Measurements from ENCODE around the gene MLPH.

MLPH gene

DNA sequence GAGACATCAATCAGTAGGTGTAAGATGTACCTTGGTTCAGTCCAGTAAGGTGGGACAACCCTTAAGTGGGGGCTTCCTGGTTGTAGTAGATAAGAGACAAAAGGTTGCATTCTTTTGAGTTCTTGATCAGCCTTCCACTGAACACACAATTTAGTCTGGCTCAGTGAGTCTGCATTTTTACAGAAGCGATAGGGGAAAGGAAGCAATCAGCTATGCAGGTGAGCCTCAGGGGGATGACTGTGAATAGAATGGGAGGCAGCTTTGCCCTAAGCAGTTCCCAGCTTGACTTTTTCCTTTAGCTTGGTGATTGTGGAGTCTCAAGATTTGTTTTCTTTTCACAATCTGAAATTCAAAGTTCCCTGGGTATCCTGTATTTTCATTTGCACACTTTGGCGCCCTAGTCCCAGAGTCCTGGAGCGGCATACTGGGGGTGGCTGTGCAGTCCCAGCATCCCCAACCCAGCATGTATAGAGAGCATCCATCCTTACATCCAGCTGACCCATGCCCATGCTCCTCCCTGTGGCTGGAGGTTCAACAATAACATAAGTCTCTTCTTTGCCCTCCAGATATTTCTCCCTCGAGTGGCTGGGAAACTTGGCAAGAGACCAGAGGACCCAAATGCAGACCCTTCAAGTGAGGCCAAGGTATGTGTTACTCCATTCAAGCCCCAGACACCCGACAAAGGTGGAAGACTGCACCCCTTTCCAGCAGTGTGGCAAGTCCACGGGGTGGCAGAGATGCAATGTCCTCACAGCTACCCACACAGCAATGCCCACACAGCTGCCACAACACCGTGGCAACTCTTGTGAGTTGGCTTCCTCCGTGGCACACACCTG, 59.2 kb downstream of the MLPH start:
- no peak for DNase-seq (ENCODE audit: low read depth in 2 of 2)

DNA sequence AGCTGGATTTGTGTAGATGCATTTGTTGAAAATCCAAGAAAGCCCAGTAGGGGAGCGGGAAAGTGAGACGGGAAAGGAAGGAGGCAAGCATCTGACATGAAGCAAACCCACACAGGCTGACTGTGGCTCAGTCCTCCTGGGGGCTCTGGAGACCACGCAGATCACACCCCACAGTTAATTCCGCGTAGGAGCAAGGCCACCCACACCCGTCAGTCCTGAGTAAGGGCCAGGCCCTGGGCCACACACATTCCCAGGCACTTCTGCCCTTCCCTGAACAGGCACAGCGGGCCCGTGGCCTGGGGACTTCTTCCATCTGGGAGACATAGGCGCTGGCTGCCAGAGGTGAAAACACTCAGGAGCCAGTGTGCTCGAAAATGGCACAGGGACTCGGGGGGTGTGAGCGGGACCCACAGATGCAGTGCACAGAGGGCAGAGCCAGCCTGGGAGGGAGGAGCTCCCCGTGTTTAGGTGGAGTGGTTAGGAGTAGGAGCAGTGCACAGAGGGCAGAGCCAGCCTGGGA, 59.9 kb downstream of the MLPH start:
- DNase-seq (ENCODE audit: low read depth in 2 of 2), result no peak

DNA sequence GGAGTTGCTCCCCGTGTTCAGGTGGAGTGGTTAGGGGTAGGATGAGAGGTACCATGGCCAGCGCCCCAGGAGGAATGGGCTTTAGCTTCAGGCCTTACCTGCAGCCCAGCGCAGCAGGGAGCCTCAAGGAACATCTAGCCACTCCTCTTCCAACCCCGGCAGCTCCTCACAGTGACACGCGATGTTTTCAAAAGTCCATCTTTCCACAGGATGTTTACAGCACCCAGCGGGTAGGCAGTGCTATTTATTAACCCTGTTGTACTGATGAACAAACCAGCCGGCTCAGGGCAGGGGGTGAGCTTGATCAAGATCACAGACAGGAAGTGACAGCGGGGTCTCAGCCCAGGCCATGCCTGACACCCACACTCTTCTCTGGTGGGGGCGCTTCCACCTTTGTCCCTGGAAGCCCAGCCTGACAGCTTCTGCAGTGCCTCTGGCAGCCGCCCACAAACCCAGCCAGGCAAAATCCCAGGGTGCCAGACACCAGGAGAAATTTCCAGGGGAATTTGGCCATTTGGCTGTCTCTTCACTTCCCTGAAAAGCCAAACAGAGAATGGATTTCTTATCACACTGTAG, 60.9 kb downstream of the MLPH start:
- no peak for DNase-seq (ENCODE audit: low read depth in 2 of 2)

DNA sequence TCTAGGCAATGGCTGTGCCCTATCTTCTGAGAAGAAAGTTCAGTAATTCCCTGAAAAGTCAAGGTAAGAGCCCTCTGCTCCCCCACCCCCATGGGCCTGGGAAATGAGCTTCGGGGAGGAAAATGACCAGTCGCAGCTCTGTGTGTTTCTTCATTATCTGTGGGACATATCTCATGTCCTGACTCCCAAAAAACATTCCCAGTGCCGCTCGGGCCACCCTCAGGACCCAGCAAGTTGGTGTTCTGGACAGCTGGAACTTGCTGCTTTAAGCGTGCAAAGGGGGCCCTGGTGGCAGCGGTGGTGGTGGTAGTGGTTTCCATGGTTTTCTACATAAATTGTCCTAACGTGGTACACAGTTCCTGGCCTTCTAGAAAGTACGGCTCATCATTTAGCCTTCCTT, 62.2 kb downstream of the MLPH start:
- no peak for DNase-seq (ENCODE audit: low read depth in 2 of 2)

DNA sequence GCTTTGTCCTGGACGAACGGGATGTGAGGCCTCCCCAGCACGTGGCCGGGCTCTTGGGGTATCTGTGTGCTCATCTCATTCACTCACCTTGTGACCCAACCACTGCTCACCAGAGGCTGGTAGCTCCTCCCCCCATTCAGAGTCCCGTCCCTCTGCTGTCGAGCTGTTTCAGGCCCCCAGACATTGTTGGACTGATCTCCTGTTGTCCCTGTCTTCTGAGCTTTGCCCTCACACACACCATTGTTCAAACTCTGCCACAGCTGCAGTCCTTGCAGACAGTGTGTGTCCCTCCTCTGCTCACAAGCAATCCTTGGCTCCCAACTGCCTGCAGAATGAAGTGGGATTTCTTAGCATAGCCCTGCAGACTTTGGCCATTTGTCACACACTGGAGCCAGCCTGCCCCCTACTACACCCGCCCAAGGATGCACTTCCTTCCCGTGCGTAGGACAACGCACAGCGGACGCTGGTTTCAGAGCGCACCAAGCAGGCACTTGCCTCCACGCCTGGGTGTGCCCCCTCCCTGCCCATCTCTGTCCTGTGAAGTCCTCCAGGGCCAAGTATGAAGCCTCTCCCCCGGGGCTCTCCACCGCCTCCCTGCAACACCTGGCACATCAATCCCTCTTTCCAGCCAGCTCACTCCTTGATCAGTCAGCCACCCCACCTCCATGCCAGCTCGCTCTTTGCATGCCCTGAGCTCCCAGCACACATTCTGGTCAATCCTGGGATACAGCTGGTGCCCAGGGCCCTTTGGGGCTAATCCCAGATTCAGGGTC, 62.8 kb downstream of the MLPH start:
- DNase-seq (ENCODE audit: low read depth in 2 of 2), result no peak

DNA sequence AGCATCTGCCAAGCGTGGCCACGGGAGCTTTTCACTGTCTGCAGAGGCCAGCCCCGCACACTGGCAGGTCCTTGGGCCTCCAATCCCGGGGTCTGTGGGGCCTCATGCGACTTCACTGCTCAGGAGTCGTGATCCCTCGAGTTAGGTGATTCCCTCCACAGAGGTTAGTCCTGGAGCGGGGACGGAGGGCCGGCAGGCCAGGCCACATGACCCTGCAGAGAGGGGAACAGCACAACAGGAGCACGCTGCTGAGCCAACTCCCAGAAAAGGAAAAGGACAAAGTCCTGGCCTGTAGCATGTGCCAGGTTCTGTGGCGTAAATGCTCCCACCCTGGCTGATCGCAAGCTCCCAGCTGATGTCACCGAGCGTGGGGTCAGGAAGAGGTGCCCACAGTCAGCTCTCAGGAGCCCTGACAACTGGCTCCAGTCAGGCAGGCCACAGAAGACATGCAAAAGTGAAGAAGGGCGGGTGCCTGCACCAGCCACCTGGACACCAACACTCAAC, 64.1 kb downstream of the MLPH start:
- DNase-seq (ENCODE audit: low read depth in 2 of 2), result no peak

DNA sequence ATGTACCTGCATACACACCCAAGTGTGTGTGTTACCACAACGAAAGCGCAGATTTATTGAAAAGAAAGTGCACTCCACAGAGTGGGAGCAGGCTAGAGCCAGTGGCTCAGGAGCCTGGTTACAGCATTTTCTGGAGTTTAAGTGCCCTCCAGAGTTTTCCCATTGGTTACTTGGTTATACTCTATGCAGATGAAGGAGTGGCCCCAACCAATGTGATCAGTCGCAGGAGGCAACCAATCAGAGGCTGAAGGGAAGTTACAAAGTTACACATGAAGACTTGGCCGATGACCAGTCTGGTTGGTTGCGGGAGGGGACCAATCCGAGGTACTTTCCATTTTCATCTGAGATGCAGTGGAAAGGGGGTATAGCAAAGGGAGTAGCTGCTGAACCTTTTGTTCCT, 65.9 kb downstream of the MLPH start:
- DNase-seq (ENCODE audit: low read depth in 2 of 2), result no peak

DNA sequence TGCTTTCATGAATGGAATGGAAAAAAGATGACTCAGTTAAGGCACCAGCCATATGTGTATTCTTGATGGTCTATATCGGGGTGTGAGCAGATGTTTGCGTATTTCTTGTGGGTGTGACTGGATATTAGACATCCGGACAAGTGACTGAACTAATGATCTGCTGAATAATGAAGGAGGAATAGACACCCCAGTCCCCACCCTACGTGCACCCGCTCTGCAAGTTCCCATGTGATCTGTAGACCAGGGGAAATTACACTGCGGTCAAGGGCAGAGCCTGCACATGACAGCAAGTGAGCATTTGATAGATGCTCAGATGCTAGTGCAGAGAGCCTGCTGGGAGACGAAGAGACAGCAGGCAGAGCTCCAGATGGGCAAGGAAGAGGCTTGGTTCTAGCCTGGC, 66.9 kb downstream of the MLPH start:
- no peak for DNase-seq (ENCODE audit: low read depth in 2 of 2)

DNA sequence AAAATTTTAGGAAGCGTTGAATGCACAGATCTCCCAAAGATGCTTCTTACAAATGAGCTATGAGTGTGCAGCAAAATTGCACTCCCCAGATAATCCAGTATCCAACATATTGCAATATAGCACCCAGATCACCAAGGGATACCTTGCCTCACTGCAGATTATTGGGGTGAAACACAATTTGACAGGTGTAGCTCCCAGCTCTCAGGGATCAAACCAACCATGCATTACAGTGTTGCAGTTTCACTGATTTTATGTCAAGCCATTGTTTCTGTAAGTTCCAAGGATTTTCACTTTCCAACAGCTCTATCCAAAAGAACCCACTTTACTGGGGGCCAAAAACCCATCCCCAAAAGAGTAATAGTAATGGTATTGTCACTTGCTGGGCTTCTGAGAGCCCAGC, 68.5 kb downstream of the MLPH start:
- no peak for DNase-seq (ENCODE audit: low read depth in 2 of 2)

DNA sequence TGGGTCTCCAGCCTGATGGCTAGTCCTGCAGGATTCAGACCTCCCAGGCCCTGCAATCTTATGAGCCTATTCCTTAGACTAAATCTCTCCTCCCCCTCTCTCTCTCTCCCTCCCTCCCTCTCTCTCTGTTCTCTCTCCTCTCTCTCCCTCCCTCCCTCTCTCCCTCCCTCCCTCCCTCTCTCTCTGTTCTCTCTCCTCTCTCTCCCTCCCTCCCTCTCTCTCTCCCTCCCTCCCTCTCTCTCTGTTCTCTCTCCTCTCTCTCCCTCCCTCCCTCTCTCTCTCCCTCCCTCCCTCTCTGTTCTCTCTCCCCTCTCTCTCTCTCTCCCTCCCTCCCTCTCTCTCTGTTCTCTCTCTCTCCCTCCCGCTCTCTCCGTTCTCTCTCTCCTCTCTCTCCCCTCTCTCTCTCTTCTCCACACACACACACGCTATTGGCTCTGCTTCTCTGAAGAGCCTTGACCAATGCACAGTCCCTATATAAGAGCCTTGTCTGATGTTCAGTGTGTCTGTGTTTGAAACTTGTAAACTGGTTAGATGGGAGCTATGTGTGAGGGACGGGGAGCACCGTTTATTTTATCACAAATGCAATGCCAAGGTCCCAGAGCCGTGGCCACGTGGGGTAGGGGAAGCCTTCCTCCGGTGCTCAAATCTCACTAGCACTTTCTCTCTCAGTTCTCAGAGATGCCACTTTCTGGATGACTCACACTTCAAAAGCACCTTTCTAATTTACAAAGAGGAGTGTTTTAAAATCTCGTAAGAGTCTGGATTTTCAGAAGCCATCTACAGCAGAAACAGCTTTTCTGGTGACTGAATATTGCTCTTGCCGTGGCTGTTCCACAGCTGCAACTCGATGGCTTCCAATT, 70.0 kb downstream of the MLPH start:
- DNase-seq (ENCODE audit: low read depth in 2 of 2), result no peak

DNA sequence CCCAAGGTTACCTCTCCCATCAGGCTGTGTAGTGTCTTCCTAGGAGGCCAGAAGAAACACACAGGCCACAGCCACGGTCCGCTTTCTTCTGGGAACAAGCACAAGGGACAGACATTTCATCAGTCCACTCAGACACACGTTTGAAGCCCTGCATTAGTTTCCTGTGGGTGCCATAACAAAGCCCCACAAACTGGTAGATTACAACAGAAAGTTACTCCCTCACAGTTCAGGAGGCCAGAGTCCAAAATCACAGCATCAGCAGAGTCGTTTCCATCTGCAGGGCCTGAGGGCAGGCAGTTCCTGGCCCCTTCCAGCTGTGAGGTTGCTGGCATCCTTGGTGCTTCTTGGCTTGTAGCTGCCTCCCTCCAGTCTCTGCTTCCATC, 70.6 kb downstream of the MLPH start:
- DNase-seq (ENCODE audit: low read depth in 2 of 2), result no peak

DNA sequence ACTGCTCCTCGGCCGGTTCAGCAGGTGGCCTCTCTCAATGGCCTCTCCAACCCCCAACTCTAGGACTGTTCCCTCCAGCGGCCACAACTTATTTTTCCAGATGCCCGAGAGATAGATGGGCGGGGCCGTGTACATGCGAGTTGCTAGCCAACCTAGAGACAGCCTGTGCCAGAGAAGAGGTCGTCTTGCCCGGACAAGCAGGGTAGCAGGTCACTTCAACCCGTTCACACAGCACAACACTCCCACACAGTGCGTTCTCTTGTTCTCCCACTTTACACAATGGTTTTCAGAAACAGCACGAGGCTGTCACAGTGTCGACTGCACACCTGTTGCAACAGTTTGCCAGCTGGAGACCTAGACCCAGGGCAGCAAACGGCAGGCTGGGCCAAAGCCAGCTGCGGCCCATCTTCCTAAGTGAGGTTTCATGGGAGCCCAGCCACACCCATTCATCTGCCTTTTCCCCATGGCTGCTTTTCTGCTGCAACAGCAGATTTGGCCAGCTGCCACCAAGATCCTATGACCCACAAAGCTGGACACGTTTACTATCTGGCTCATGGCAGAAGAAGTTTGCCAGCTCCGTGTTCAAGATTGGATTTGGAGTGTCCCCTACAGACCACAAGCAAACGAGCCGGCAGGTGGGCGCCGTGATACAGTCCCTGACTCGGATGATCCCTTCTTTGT, 72.0 kb downstream of the MLPH start:
- no peak for DNase-seq (ENCODE audit: low read depth in 2 of 2)

DNA sequence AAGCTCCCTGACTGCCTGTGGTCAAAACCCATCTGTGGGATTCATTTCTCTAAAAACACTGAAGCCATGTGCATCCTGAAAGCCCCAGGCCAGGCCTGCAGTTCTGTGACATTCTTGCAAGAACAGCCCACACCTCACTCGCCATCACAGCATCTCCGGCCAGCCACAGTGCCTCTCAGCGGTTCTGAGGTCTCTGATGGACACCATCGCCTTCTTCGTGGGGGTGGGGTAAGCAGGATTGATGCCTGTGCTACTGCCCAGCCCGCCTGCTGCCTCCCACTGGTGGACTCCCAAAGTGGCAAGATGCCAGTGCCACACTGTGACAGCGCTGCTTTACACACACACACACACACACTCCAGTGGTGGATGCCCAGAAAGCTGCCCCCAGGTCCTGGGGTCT, 74.2 kb downstream of the MLPH start:
- DNase-seq (ENCODE audit: low read depth in 2 of 2), result no peak

DNA sequence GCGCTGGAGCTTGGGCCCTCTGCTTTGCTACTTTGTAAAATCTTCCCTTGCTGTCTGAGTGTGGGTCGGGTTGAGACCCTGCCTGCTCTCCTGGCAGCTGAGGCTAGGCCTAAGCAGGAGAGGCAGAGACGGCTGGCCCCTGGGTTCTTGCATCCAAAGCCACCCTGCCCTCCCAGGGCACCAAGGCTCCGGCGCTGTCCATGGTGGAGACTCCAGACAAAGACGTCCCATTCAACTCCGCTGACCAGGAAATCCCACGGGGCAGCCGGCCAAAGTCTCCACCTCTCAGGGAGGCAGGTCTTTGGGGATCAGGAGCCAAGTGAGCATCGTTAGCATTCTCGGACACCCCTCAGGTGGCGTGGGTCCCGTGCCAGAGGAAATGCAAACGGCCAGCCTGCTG, 76.8 kb downstream of the MLPH start:
- DNase-seq (ENCODE audit: low read depth in 2 of 2), result no peak

DNA sequence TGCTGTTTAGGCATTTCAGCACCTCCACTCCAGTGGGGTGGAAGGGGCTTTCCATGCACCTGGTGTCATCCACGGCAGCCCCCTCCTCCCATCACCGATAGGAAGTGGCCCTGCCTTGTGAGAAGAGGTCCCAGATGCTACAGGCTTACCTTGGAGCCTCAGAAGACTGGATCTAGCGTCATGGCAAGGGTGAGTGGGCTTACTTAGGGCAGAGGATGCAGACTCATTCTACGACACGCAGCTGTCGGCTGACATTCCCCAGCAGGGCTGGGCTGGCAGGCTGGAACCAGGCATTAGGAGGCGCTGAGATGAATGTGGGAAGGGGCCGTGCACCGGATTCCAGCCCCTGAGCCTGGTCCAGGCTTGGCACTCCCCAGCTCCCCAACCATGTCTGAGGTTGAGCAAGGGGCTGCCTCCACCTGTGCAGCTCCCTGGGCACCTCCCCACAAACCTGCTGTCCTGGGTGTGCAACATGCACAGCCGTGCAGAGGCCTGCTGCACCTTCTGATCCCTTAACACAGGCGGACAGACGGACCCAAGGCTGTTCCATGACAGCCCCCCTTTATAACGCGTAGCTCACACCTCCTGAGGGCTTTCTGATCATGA, 77.6 kb downstream of the MLPH start:
- DNase-seq (ENCODE audit: low read depth in 2 of 2), result no peak

DNA sequence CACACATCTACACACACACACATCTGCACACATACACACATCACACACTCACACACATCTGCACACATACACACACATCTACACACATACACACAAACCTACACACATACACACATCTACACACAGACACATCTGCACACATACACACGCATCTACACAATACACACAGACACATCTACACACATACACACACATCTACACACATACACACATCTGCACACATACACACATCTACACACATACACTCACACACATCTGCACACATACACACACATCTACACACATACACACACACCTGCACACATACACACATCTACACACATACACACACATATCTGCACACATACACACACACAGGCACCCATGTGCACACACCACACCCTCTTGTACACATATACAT, 78.9 kb downstream of the MLPH start:
- DNase-seq (ENCODE audit: low read depth in 2 of 2), result no peak

DNA sequence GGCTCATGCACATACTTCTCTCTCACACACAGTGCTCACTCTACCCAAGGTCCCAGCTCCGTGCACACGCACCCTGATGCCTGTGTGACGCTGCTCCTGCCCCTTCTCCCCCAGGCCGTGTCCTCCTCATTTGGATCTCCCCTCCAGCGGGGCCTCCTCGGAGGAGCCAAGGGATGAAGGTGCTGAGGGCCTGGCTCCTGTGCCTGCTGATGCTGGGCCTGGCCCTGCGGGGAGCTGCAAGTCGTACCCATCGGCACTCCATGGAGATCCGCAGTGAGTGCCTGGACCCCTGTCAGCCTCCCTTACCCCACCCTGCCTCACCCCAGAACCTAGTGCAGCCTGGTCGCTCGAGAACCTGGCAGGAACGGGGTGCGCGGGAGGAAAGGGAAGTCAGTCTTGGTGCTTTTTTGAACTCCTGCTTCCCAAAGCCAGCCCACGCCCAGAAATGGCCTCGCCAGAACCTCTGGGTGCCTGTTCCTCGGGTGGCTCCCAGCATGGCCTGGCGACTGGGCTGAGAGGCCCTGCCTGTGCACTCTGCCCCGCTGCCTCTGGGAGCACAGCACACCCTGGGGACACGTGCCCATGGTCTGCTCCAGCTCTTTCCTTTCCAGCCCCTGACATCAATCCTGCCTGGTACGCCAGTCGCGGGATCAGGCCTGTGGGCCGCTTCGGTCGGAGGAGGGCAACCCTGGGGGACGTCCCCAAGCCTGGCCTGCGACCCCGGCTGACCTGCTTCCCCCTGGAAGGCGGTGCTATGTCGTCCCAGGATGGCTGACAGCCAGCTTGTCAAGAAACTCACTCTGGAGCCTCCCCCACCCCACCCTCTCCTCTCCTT, 79.6 kb downstream of the MLPH start, which contains the start of gene PRLH:
Gene PRLH, plus strand, starts transcription at position 174 of the 835 bp plus-strand sequence. Its CDS starts 0 bp downstream, at position 174.
- DNase-seq (ENCODE audit: low read depth in 2 of 2), result no peak

DNA sequence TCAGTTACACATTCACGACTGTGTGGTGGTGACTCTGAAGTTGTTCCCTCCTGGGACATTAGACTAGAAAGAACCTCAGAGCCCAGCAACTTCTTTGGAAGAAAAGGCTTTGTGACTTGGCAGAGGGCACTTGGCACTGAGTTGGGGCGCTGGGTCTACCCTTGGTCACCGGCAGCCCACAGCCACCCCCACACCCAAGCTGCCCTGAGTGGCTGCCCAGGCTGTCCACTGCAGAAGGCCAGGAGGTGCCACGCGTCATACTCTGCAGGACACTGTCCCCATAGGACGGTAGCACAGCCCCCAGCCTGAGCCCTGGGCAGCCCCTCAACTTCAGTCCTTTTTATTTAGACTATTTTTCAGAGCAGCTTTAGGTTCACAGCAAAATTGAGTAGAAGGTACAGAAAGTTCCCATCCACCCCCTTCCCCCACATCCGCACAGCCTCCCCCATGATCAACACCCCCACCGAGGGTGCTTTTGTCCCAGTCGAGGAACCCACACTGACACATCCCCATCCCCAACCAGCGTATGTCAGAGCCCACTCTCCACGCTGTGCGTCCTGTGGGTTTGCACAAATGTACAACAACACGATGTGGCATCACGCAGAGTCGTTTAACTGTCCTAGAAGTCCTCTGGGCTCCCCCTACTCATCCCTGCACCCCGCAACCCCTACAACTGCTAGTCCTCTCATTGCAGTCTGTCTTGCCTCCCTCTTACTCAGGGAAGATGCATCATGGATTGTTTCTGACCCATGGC, 80.4 kb downstream of the MLPH start:
- DNase-seq (ENCODE audit: low read depth in 2 of 2), result no peak
